Astrocyte of the cerebellum (primary cell): ENCODE results near the gene CCDC124.
"Not testable (repeated sequence)": the region's sequence is repeated elsewhere in the genome, so short reads cannot be mapped to it uniquely, and the experiment has no call there.

Experiments
- DNase-seq: peaks from one replicate; pipeline ENCODE4 v3.0.0-alpha.2; 2011; ENCODE audit warnings: low read depth
- H3K4me3 ChIP-seq: 2 replicates; pipeline ENCODE4 v1.5.1; 2011; ENCODE audit warnings: mild to moderate bottlenecking, low read depth, low read length, moderate library complexity
- CTCF ChIP-seq: IDR thresholded peaks from 2 replicates; pipeline ENCODE4 v1.5.1; 2012; ENCODE audit warnings: low read length, low read depth, moderate library complexity, mild to moderate bottlenecking; ENCODE audit errors: missing control alignments
- in situ Hi-C: cut with HindIII; loops from 2 replicates; pipeline ENCODE4 v1.10.0; 2017; ENCODE audit warnings: low sequenced_read_pairs

CCDC124 gene

GRCh38 chr19:17932485-17933338 lies at the start of gene CCDC124:
Gene CCDC124 (plus strand): TSS chr19:17933015. CDS start chr19:17936421, 3,406 bp downstream.
- peak; percentile 68 for DNase-seq
- in situ Hi-C loops, result no loop called here
- TF ChIP-seq CTCF, result peak; percentile 91
- peak within 1 kb of the TSS; percentile 81 for H3K4me3 ChIP-seq

GRCh38 chr19:17883627-17884410 lies 49.0 kb upstream of the CCDC124 start:
- DNase-seq, result no peak
- no peak for TF ChIP-seq CTCF
- H3K4me3 ChIP-seq, result no peak overlapping the region
- in situ Hi-C loops, result no loop called here

GRCh38 chr19:17886515-17886914 lies 46.3 kb upstream of the CCDC124 start:
- no peak for DNase-seq
- H3K4me3 ChIP-seq, result no peak overlapping the region
- TF ChIP-seq CTCF, result no peak
- in situ Hi-C loops, result no loop called here

GRCh38 chr19:17887221-17887620 lies 45.6 kb upstream of the CCDC124 start:
- H3K4me3 ChIP-seq, in situ Hi-C loops, DNase-seq: not testable (repeated sequence)

GRCh38 chr19:17888260-17888659 lies 44.6 kb upstream of the CCDC124 start:
- in situ Hi-C loops, result no loop called here
- no peak for TF ChIP-seq CTCF
- H3K4me3 ChIP-seq, result no peak overlapping the region
- no peak for DNase-seq

- no peak overlapping the region for H3K4me3 ChIP-seq
- no peak for TF ChIP-seq CTCF
- in situ Hi-C loops, result no loop called here
- peak; percentile 32 for DNase-seq
Observed at GRCh38 chr19:17889609-17890214, 43.1 kb upstream of the CCDC124 start.

GRCh38 chr19:17893766-17894165 lies 39.0 kb upstream of the CCDC124 start:
- no peak for TF ChIP-seq CTCF
- H3K4me3 ChIP-seq, result no peak overlapping the region
- no peak for DNase-seq
- in situ Hi-C loops, result no loop called here
